Mesothelial cell of epicardium (in vitro differentiated cells): Measurements from ENCODE around the gene TSGA10IP. TPM values are rescaled to one million over a fixed set of nuclear protein-coding genes. Genes with fewer than 3 reads are reported as not detected.

ENCODE experiments used
- DNase-seq, 2 experiments: peaks; one replicate each; pipeline ENCODE4 v3.0.0; 2021; ENCODE audit warnings: low spot score in 2 of 2; ENCODE audit not compliant: unreplicated experiment in 2 of 2
- H3K27ac Mint-ChIP-seq: 2 replicates; pipeline ENCODE4 v1.8.0; 2021; ENCODE audit warnings: mixed read lengths
- H3K27me3 Mint-ChIP-seq: 2 replicates; pipeline ENCODE4 v1.8.0; 2021; ENCODE audit warnings: low read depth, mixed read lengths
- H3K36me3 Mint-ChIP-seq: 2 replicates; pipeline ENCODE4 v1.8.0; 2021; ENCODE audit warnings: mixed read lengths
- H3K4me1 Mint-ChIP-seq: 2 replicates; pipeline ENCODE4 v1.8.0; 2021; ENCODE audit warnings: mixed read lengths
- H3K4me3 Mint-ChIP-seq: 2 replicates; pipeline ENCODE4 v1.8.0; 2021; ENCODE audit warnings: mild to moderate bottlenecking, moderate library complexity, mixed read lengths
- H3K9me3 Mint-ChIP-seq: 2 replicates; pipeline ENCODE4 v1.8.0; 2021; ENCODE audit warnings: mixed read lengths
- CTCF ChIP-seq: fragments of 200-600 bp; sonication (generic); IDR thresholded peaks from one replicate; pipeline ENCODE4 v1.5.0; 2021; ENCODE audit warnings: antibody characterized with exemption; ENCODE audit not compliant: unreplicated experiment
- total RNA-seq: library from RNA; stranded (reverse); gene quantifications from 3 replicates; pipeline ENCODE4 v1.2.1, GENCODE V29; 2021

TSGA10IP gene
- total RNA-seq, 1 donor from 2014 or later, result not detected

DNA sequence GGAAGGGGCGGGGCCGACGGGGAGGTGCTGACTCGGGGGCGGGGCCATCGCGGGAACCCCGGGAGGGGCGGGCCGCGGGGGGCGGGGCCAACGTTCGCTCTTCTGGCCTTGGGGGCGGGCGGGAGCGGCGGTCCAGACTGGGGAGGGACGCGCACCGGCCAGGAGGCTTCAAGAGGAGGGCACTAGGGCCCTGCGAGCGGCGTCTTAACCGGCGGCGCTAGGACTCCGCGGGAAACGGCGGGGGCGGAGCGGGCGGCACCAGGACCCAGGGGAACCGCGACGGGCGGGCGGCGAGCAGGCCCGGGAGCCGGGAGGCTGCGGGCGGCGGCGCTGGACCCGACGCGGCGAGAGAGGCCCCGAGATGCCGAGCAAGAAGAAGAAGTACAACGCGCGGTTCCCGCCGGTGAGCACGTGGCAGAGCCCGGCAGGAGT is 26.1 kb upstream of the TSGA10IP start, which contains the start of gene DRAP1:
DRAP1 (plus strand) TSS at position 286 of the 432 bp plus-strand sequence; CDS start at position 362, 76 bp downstream.
- no peaks in the 10 kb centered on the region for H3K27me3 Mint-ChIP-seq
- peak within 1 kb of the TSS; percentile 77 for H3K27ac Mint-ChIP-seq
- TF ChIP-seq CTCF, result no peak
- peak; percentile 98 to 100 for DNase-seq
- peaks cover 33% of the 10 kb centered on the region for H3K4me1 Mint-ChIP-seq
- peaks cover 18% of the 10 kb centered on the region for H3K36me3 Mint-ChIP-seq
- H3K9me3 Mint-ChIP-seq, result no peaks in the 10 kb centered on the region
- H3K4me3 Mint-ChIP-seq, result peak within 1 kb of the TSS; percentile 86

GRCh38 chr11:65919573-65920371 is 25.5 kb upstream of the TSGA10IP start:
- peak overlapping the region; percentile 86 for H3K4me3 Mint-ChIP-seq
- DNase-seq, result peak in 1 of 2 experiments; percentile 62
- H3K36me3 Mint-ChIP-seq, result peaks cover 18% of the 10 kb centered on the region
- no peak for TF ChIP-seq CTCF
- H3K27ac Mint-ChIP-seq, result peak overlapping the region; percentile 77
- no peaks in the 10 kb centered on the region for H3K27me3 Mint-ChIP-seq
- H3K9me3 Mint-ChIP-seq, result no peaks in the 10 kb centered on the region
- H3K4me1 Mint-ChIP-seq, result peaks cover 31% of the 10 kb centered on the region

- Mint-ChIP-seq H3K4me3 (peak overlapping the region; percentile 86), H3K36me3 (peaks cover 18% of the 10 kb centered on the region), H3K4me1 (peaks cover 25% of the 10 kb centered on the region), H3K27me3 (no peaks in the 10 kb centered on the region), H3K27ac (peak overlapping the region; percentile 77), H3K9me3 (no peaks in the 10 kb centered on the region)
- no peak for DNase-seq
- no peak for TF ChIP-seq CTCF
These were observed 24.9 kb upstream of the TSGA10IP start for GRCh38 chr11:65920372-65920802.

GRCh38 chr11:65921033-65921555 is 24.2 kb upstream of the TSGA10IP start:
- Mint-ChIP-seq H3K9me3 (no peaks in the 10 kb centered on the region), H3K27me3 (no peaks in the 10 kb centered on the region), H3K36me3 (peaks cover 18% of the 10 kb centered on the region), H3K27ac (no peak overlapping the region), H3K4me1 (peaks cover 21% of the 10 kb centered on the region), H3K4me3 (peak overlapping the region; percentile 86)
- no peak for TF ChIP-seq CTCF
- no peak for DNase-seq

GRCh38 chr11:65921876-65922275 is 23.4 kb upstream of the TSGA10IP start:
- no peak for TF ChIP-seq CTCF
- Mint-ChIP-seq H3K27ac (no peak overlapping the region), H3K9me3 (no peaks in the 10 kb centered on the region), H3K36me3 (peaks cover 17% of the 10 kb centered on the region), H3K4me3 (peak overlapping the region; percentile 2), H3K4me1 (peaks cover 14% of the 10 kb centered on the region), H3K27me3 (no peaks in the 10 kb centered on the region)
- no peak for DNase-seq
